Endothelial cell of umbilical vein (primary cell): ENCODE measurements around the gene VDAC2. TPM values are rescaled to one million over a fixed set of nuclear protein-coding genes. Genes with fewer than 3 reads are reported as not detected.

Experiments
- BruUV-seq: library from RNA; stranded (reverse); fragments of 400-500 nt; replicated peaks from 2 replicates; lab custom pipeline; 2021; lab: Mats Ljungman, UMichigan
- CTCF ChIA-PET: fragments of 300-600, 350-600 bp; sonication (Branson Sonifier 250); formaldehyde crosslinking; loops from one replicate; lab custom pipeline; 2021; ENCODE audit warnings: antibody characterized with exemption, inconsistent platforms; lab: Charles Lee
- POLR2A ChIA-PET: fragments of 300-600, 350-600 bp; sonication (Branson Sonifier 250); formaldehyde crosslinking; loops from one replicate; lab custom pipeline; 2021; ENCODE audit warnings: antibody characterized with exemption, inconsistent platforms; lab: Charles Lee
- DNase-seq: peaks from one replicate; pipeline ENCODE4 v3.0.0-alpha.2; 2011; ENCODE audit warnings: low read depth, low spot score
- FAIRE-seq: peaks from 2 replicates; lab custom pipeline; 2011; peaks lifted over from hg19 to GRCh38; lab: Jason Lieb, UNC
- H2AFZ ChIP-seq: 2 replicates; pipeline ENCODE4 v1.6.0; 2012; ENCODE audit warnings: low read depth, low read length, control low read depth, inconsistent platforms
- H3K27ac ChIP-seq: 2 replicates; pipeline ENCODE4 v1.5.1; 2011; ENCODE audit warnings: low read depth, mild to moderate bottlenecking, control low read depth, low read length, moderate library complexity; ENCODE audit not compliant: insufficient read depth
- H3K27me3 ChIP-seq, 2 experiments: 2 replicates each; pipeline versions ENCODE4 v1.6.0 to v1.6.1; 2011; ENCODE audit warnings: low read length in 2 of 2, mixed read lengths in 1 of 2; ENCODE audit not compliant: control insufficient read depth in 2 of 2, insufficient read depth in 2 of 2
- H3K36me3 ChIP-seq, 2 experiments: 2 replicates in 1 of 2; 3 replicates in 1 of 2; pipeline ENCODE4 v1.5.1; 2011; ENCODE audit warnings: low read length in 2 of 2, mild to moderate bottlenecking in 1 of 2, moderate library complexity in 1 of 2; ENCODE audit not compliant: control insufficient read depth in 2 of 2, insufficient read depth in 2 of 2; ENCODE audit errors: extremely low read depth in 1 of 2
- H3K4me1 ChIP-seq: 3 replicates; pipeline ENCODE4 v1.5.1; 2011; ENCODE audit warnings: mild to moderate bottlenecking, low read length; ENCODE audit not compliant: control insufficient read depth, insufficient read depth; ENCODE audit errors: extremely low read depth
- H3K4me2 ChIP-seq: 2 replicates; pipeline ENCODE4 v1.6.1; 2011; ENCODE audit warnings: low read length, control low read depth, mixed read lengths; ENCODE audit not compliant: insufficient read depth
- H3K4me3 ChIP-seq, 3 experiments: fragments of 200-600 bp in 1 of 3; sonication (generic), shearing (Covaris generic) in 1 of 3; replicated peaks in 1 of 3; 2 replicates each; pipeline ENCODE4 v1.5.1; 2011 to 2016; ENCODE audit warnings: control low read depth in 3 of 3, low read length in 3 of 3, mild to moderate bottlenecking in 2 of 3, inconsistent platforms in 1 of 3, low read depth in 1 of 3, moderate library complexity in 1 of 3; ENCODE audit not compliant: insufficient read depth in 1 of 3
- H3K79me2 ChIP-seq: 2 replicates; pipeline ENCODE4 v1.6.0; 2012; ENCODE audit warnings: low read length, inconsistent platforms; ENCODE audit not compliant: control insufficient read depth, insufficient read depth
- H3K9ac ChIP-seq: replicated peaks from 2 replicates; pipeline ENCODE3; 2011; ENCODE audit warnings: low read length, control low read depth; ENCODE audit not compliant: insufficient read depth; ENCODE audit errors: extremely low read depth
- H3K9me1 ChIP-seq: replicated peaks from 3 replicates; pipeline ENCODE4 v1.6.0; 2011; ENCODE audit warnings: mild to moderate bottlenecking, low read length; ENCODE audit not compliant: control insufficient read depth, insufficient read depth; ENCODE audit errors: extremely low read depth
- H3K9me3 ChIP-seq: replicated peaks from 2 replicates; pipeline ENCODE4 v1.5.1; 2012; ENCODE audit warnings: low read length, inconsistent platforms; ENCODE audit not compliant: control insufficient read depth, insufficient read depth
- H4K20me1 ChIP-seq: replicated peaks from 2 replicates; pipeline ENCODE3; 2011; ENCODE audit warnings: mild to moderate bottlenecking, low read length; ENCODE audit not compliant: control insufficient read depth, insufficient read depth; ENCODE audit errors: extremely low read depth
- EZH2 ChIP-seq: IDR thresholded peaks from 2 replicates; pipeline ENCODE4 v1.6.1; 2012; ENCODE audit warnings: borderline replicate concordance, low read depth, mild to moderate bottlenecking, moderate library complexity, low read length, inconsistent platforms; ENCODE audit not compliant: severe bottlenecking
- FOS ChIP-seq: IDR thresholded peaks from 2 replicates; pipeline ENCODE4 v1.6.1; 2011; ENCODE audit warnings: mild to moderate bottlenecking, low read length, moderate library complexity, borderline replicate concordance; ENCODE audit not compliant: insufficient read depth
- MYC ChIP-seq: IDR thresholded peaks from one replicate; pipeline ENCODE4 v1.6.1; 2011; ENCODE audit warnings: mild to moderate bottlenecking, low read depth, low read length
- POLR2A ChIP-seq: IDR thresholded peaks from 2 replicates; pipeline ENCODE4 v1.6.1; 2012; ENCODE audit warnings: low read depth, mild to moderate bottlenecking, control low read depth, low read length
- POLR2AphosphoS5 ChIP-seq: IDR thresholded peaks from 2 replicates; pipeline ENCODE4 v1.6.1; 2012; ENCODE audit warnings: low read depth, mild to moderate bottlenecking, control low read depth, low read length, moderate library complexity; ENCODE audit not compliant: insufficient read depth
- dilution Hi-C: fragments of 300-500 bp; cut with MboI; formaldehyde crosslinking; loops from one replicate; pipeline ENCODE4 v1.15.0; 2019; ENCODE audit warnings: low sequenced_read_pairs; ENCODE audit not compliant: extremely low pct_ligation_motif_present
- intact Hi-C: fragments of 100-400 bp; cut with micrococcal nuclease; formaldehyde crosslinking; loops from one replicate; pipeline ENCODE4 v1.10.0; 2022
- polyA plus RNA-seq, 4 experiments: library from polyadenylated mRNA; depleted of rRNA in 3 of 4; stranded (reverse) in 3 of 4; unstranded in 1 of 4; fragments of >200 nt; gene quantifications; 2 replicates each; pipeline versions ENCODE4 v1.2.1 to v1.2.3, GENCODE V29; 2011 to 2012; ENCODE audit warnings: missing spikeins in 1 of 4
- total RNA-seq: library from RNA; stranded (reverse); gene quantifications from 2 replicates; pipeline ENCODE4 v1.2.3, GENCODE V29; 2021
- TF ChIP-seq, protein P1 (sequence below): IDR thresholded peaks from 2 replicates; pipeline ENCODE4 v1.6.1; 2011; ENCODE audit not compliant: insufficient read depth, insufficient read length

The VDAC2 gene
- total and polyA plus RNA-seq, 2 donors (not counting 3 experiments of a cell fraction or from before 2014, with no cell fraction given) = 89.3 to 222 TPM

DNA sequence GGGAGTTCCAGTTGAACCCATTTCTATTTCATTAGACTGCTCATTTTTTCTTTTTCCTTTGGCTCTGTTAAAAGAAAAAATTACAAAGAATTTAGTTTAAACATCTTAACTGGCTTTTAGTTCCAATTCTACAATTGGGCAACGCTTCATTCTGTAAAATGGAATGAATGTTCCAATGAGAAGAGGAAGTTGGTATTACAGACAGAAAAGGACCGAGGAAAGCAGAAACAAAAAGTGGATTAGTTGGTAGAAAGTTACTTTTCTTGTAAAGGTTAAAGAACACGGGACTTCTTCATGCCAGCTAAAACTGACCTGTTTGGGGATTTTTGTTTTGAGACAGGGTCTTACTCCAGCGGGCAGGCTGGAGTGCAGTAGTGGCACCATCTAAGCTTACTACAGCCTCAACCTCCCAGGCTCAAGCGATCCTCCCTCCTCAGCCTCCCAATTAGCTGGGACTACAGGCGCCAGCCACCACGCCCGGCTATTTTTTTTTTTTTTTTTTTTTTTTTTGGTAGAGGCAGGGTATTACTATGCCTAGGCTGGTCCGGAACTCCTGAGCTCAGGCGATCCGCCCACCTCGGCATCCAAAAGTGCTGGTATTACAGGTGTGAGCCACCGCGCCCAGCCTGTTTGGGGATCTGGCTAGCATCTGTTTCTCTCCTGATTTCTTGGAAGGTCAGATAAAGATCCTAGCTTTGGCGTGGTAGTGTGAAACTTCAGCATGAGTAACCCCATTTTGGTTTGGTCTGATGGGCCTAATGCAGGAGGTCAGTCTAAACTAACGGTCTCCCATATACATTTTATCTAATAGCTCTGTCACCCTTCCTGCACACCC, 1.3 kb upstream of the VDAC2 start:
- intact Hi-C loops (no loop called here), dilution Hi-C loops (no loop called here)
- CTCF ChIA-PET = interaction anchor here (1.2 to 4.2 kb wide), 5 partner anchors 16 to 965 kb away, joined by 4 to 30 read pairs (median 17); partner anchors contain the start of gene COMTD1
- H4K20me1 ChIP-seq = peaks cover 3% of the 10 kb centered on the region
- DNase-seq (no peak), FAIRE-seq (no peak)
- H3K4me3 ChIP-seq = peak overlapping the region in 2 of 3 experiments; percentile 63 to 73
- peak overlapping the region; percentile 62 for H2AFZ ChIP-seq
- peak overlapping the region; percentile 81 for H3K4me2 ChIP-seq
- no TSS peak for BruUV-seq
- H3K9ac ChIP-seq = peak overlapping the region; percentile 100
- TF ChIP-seq POLR2AphosphoS5 (no peak), EZH2 (no peak), MYC (no peak), FOS (no peak), POLR2A (no peak)
- TF ChIP-seq, protein P1, sequence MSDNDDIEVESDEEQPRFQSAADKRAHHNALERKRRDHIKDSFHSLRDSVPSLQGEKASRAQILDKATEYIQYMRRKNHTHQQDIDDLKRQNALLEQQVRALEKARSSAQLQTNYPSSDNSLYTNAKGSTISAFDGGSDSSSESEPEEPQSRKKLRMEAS = no peak
- no peaks in the 10 kb centered on the region for H3K27me3 ChIP-seq
- H3K27ac ChIP-seq = peak overlapping the region; percentile 94
- peaks cover 34% of the 10 kb centered on the region for H3K79me2 ChIP-seq
- POLR2A ChIA-PET = interaction anchor here (1.5 to 2.6 kb wide), 2 partner anchors 16 to 23 kb away, joined by 14 to 23 read pairs; no protein-coding TSS in a partner anchor
- H3K9me1 ChIP-seq = no peaks in the 10 kb centered on the region
- no peaks in the 10 kb centered on the region for H3K9me3 ChIP-seq
- H3K4me1 ChIP-seq = peaks cover 21% of the 10 kb centered on the region
- H3K36me3 ChIP-seq = peaks cover 4 to 16% of the 10 kb centered on the region in 2 experiments
